HG03060 (cell line): Measurements from ENCODE around the gene HSPG2.

Experiments used
- ATAC-seq: cut with Tn5 transposase; IDR thresholded peaks from one replicate; pipeline ENCODE4 v1.9.1; 2021; ENCODE audit warnings: low read depth, moderate number of reproducible peaks; ENCODE audit not compliant: unreplicated experiment

HSPG2 gene

DNA sequence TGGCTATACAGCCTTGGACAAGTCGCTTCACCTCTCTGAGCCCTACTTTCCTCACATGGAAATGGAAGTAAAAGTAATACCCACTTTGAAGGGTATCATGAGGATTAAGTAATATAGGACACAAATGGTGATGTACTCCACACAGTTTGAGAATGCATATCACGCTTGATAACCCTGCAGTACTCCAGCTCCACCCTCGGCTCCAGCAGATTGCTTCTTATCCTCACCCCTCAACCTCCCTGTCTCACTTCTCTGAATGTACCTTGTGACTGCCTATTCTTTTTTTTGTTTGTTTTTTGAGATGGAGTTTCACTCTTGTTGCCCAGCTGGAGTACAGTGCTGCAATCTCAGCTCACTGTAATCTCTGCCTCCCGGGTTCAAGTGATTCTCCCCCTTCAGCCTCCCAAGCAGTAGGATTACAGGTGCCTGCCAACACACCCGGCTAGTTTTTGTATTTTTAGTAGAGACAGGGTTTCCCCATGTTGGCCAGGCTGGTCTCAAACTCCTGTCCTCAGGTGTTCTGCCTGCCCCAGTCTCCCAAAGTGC lies 69.6 kb downstream of the HSPG2 start:
- no peak for ATAC-seq

DNA sequence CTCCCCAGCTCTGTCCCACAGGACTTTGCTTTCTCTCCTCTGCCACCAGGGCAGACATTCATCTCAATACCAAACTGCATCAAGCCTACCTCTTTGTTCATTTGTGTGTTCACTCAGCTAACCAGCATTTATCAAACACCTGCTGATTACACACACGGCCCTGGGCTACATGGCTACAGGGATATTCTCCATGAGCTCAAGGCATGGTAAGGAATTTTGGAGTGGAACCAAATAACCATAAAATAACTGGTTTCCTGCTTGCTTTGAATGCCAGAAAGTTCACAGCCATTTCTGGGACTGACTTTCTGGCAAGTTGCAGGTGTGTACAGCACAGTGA lies 70.4 kb downstream of the HSPG2 start:
- ATAC-seq = no peak

GRCh38 chr1:21865943-21866706 lies 71.0 kb downstream of the HSPG2 start:
- no peak for ATAC-seq

GRCh38 chr1:21865609-21865942 lies 71.5 kb downstream of the HSPG2 start:
- ATAC-seq = no peak

GRCh38 chr1:21864730-21865129 lies 72.4 kb downstream of the HSPG2 start:
- ATAC-seq = no peak

DNA sequence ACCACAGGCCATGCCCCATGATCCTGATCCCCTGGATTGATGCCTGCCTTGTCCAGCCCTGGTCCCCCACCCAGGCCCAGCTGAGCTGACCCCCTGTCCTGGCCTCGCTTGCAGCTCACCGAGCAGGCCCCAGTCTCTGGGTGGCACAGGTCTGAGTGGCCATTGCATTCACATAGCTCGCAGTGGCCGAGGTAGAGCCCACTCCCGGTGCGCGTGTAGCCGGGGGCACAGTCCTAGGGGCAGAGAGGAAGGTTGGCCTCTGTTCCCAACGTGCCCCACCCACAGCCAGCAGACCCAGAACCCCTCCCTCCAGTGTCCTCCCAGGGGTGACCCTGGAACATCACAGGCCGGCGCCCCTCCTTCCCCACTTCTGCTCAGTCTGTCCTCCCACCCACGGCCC lies 73.1 kb downstream of the HSPG2 start:
- ATAC-seq = no peak

- no peak for ATAC-seq
These were observed 75.3 kb downstream of the HSPG2 start for GRCh38 chr1:21861602-21862429.

- no peak for ATAC-seq
These were observed 76.1 kb downstream of the HSPG2 start for GRCh38 chr1:21860971-21861370.

- no peak for ATAC-seq
These were observed 77.4 kb downstream of the HSPG2 start for GRCh38 chr1:21859669-21860179.

- no peak for ATAC-seq
These were observed 79.1 kb downstream of the HSPG2 start for GRCh38 chr1:21857840-21858670.

DNA sequence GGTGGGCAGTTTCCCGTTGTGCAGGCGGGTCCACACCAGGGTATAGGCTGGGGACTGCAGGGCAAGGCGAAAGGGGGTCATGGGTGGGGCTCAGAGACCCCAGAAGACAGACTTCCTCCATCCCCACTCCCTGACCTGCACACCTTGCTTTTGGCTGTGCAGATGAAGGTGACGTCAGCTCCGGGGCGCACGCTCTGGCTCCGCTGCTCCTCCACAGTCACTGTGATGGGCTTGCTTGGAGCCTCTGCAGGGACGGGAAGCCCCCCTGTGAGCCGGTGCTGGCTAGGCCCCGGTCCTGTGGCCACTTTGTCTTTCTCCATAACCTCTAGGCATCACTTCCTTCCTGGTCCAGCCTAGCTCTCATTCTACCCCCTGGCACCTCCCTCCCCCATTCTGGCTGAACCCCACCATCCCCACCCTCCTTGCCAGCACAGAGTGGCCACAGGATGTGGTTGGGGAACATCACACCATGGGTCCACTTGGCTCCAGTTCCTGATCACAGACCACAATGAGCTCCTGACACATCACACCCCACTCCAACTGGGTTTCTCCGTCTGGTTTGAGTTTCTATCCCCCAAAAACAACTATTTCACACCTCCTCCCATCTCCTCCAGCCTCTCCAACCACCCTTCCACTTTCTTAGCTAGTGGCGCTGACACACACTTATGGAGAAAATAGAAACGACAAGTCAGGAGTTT lies 79.8 kb downstream of the HSPG2 start:
- no peak for ATAC-seq

DNA sequence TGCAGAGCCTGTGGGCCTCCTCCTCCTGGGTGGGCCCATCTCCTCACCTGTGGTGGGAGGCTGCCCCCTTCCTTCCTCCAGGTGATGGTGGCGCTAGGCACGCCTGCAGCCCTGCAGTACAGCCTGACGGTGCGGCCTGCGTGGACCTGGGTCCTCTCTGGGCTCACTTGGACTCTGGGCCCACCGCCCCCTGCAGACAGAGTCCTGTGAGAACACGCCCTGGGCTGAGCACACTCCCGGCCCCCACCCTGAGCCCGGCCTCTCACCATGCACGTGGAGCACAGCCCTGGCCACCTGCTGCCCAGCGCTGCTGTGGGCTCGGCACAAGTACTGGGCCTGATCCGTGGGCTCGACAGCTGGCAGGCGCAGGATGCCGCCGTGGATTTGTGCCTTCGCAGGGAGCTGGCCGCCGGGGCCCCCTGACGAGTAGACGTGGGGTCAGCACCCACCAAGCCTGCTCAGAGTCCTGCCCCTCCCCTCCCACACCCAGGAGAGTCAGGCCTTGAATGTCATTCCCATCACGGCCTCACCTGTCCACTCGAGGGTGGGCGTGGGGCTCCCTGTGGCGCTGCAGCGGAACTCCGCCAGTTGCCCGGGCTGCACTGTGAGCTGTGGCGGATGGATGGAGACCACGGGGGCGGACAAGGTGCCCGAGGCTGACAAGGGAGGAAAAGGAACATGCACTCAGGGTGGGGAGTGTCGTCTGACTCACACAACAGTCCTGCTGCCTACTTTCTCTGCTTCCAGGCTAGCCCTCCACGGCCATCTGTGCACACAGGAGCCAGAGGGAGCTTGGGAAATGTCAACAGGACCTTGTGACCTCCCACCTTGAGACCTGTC lies 81.6 kb downstream of the HSPG2 start:
- ATAC-seq = no peak

GRCh38 chr1:21854751-21855131 lies 82.4 kb downstream of the HSPG2 start:
- ATAC-seq = no peak

GRCh38 chr1:21854090-21854750 lies 82.9 kb downstream of the HSPG2 start:
- no peak for ATAC-seq

DNA sequence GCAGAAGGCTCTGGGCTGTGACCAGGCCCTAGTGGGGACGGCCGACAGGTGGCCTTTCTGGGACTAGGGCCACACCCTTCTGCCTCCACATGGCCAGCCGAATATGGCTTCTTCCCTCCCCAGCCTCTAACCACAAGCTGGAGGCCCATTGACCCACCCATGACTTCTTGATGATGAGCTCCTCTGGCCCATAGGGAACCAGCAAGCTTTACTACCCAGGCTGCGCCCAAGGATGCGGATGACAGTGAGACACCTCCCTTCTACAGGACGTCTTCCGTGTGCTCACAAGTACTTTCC lies 84.0 kb downstream of the HSPG2 start:
- no peak for ATAC-seq

GRCh38 chr1:21852282-21853130 lies 84.6 kb downstream of the HSPG2 start:
- ATAC-seq = no peak

- ATAC-seq = no peak
These were observed 85.5 kb downstream of the HSPG2 start for GRCh38 chr1:21851430-21852250.
